ENCODE results near the gene TRABD2B.

The TRABD2B gene

DNA sequence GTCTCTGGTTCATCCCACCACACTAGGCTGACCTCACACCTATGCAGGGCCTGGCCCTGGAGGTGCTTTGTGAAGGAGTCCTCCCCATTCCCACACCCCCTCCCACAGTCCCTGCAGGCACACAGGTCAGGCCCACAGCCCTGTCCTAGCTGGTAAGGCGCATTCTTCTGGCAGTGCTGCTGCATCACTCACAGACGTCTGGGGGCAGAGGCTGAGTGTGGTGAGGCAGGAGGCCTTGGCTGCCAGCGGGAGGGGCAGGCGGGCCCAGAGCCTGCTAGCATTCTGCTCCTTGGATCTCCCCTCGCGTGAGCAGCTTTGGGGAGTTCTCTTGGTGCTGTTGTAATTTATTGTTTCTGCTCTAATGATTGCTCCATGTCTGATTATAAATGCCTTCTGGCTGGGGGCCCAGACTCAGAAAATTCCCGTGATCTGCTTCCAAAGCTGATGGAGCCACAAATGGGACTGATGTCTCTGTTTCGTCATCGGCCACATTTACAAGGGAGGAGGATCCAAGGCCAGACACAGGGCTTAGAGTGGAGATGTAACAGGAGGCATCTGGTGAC lies 62.9 kb downstream of the TRABD2B start:
- no peak for TF ChIP-seq ZFX (IDR thresholded peaks at IDR 0.05)
- TF ChIP-seq, protein P1, sequence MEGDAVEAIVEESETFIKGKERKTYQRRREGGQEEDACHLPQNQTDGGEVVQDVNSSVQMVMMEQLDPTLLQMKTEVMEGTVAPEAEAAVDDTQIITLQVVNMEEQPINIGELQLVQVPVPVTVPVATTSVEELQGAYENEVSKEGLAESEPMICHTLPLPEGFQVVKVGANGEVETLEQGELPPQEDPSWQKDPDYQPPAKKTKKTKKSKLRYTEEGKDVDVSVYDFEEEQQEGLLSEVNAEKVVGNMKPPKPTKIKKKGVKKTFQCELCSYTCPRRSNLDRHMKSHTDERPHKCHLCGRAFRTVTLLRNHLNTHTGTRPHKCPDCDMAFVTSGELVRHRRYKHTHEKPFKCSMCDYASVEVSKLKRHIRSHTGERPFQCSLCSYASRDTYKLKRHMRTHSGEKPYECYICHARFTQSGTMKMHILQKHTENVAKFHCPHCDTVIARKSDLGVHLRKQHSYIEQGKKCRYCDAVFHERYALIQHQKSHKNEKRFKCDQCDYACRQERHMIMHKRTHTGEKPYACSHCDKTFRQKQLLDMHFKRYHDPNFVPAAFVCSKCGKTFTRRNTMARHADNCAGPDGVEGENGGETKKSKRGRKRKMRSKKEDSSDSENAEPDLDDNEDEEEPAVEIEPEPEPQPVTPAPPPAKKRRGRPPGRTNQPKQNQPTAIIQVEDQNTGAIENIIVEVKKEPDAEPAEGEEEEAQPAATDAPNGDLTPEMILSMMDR (conservative IDR thresholded peaks at IDR 0.05), result no peak
- H3K27ac ChIP-seq, result no peak overlapping the region

DNA sequence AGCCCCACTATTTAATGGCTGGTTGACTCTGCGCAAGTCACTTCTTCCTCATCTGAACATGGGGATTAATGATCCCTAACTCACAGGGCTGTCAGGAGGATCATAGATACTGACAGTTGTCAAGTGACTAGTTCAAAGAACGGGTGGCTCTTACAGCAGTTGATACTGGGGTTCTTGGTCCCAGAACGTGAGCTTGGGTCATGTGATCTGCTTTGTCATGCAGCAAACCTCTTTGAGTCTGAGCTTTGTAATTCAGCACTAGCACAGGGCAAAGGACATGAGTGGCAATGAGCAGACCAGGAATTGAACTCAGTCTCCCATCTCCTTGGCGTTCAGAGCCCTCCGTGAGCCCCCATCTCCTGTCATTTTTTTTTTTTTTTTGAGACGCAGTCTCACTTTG lies 64.4 kb downstream of the TRABD2B start:
- no peak overlapping the region for H3K27ac ChIP-seq
- TF ChIP-seq ZFX (IDR thresholded peaks at IDR 0.05), result no peak
- TF ChIP-seq, protein P1 (conservative IDR thresholded peaks at IDR 0.05), result no peak

DNA sequence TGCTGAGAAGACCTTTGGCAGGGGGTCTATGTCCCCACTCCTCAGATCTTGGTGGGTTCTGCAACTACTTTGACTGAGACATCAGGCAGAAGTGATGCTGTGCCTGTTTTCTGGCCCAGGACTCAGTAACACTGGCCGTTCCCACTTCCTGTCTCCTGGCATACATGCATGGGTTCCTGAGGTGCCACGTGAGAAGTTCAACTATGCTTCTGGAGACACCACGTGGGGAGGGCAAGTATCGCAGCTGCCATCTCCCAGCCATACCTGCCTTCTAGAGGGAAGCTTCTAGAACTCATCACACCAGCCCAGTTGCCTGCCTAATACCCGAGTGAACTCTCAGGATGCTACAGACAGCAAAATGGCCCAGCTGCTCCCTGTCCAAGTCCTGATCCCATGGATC lies 65.8 kb downstream of the TRABD2B start:
- H3K27ac ChIP-seq, result no peak overlapping the region
- TF ChIP-seq, protein P1 (conservative IDR thresholded peaks at IDR 0.05), result no peak
- no peak for TF ChIP-seq ZFX (IDR thresholded peaks at IDR 0.05)

DNA sequence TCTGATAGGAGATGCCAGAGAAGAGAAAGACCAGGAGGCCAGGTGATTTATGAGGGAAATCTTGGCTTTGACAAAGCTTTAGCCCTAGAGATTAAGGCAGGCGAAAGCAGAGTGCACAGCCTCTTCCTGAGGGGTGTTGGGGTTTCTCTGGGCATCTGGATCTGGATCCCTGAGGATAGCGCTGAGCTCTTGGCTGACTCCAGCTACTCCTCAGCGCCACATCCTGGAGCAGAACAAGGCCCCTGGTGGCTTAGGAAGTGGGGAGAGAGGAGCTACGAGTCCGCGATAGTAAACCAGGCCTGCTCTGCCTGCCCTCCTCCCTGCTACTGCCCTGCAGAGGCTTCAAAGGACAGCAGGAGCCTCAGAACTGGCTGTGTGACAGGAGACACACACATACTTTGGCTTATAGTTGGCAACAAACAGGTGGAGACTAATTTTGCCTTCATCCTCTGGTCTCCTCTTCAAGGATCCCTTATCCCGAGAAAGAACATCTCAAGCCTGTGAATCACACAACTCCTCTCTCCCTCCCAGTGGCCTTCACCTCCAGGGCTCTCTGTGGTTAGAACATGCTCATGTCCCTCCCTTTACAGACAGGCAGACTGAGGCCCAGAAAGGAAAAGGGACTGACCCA lies 66.9 kb downstream of the TRABD2B start:
- TF ChIP-seq, protein P1 (conservative IDR thresholded peaks at IDR 0.05), result no peak
- TF ChIP-seq ZFX (IDR thresholded peaks at IDR 0.05), result no peak

DNA sequence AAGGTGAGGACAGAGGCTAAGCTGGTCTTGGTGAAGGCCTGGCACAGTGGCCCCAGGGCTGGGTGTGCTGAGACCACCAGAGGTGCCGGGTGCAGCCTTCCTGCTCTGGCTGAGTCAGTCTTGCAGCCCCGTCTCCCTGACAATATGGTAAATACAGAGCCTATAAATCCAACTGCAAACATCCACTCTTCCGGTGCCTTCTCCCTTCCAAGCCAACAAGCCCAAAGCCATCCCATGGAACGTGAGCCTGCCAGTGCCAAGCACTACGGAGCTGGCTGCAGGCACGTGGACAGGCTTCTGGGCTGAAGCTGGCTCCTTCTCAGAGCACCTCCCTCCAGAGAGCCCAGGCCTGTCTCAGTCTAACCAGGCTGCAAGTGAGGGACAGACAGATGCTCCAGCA lies 70.0 kb downstream of the TRABD2B start:
- TF ChIP-seq ZFX (IDR thresholded peaks at IDR 0.05), result no peak
- TF ChIP-seq, protein P1 (conservative IDR thresholded peaks at IDR 0.05), result no peak
- H3K27ac ChIP-seq, result peak overlapping the region; percentile 10; the same call in 1 of the 2 replicates

More for the DNA sequence above, 66.9 kb downstream of the TRABD2B start:
- no peak overlapping the region for H3K27ac ChIP-seq

DNA sequence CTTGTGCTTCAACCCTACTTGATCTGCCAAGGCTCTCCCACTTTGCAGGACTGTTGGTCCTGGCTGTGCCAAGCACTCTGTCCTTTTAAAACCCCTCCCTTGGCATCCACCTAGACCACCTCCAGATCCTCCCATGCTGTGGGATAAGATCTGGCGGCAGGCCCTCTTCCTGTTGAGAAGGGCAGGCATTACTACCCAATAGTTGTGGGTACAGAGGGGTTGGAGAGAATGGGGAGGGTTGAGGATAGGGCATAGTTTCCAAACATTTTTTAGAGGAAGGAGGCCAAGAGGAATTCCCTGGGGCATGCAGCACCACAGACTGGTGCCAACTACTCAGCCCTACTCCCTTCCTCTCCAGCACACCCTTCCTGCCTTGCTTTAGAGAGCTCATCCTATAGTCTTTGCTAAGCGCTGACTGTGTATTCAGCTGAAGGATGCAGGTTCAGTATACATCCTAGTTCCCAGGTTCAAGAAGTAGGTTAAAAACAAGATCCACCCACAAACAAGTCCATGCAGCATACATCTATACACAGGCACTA lies 70.7 kb downstream of the TRABD2B start:
- TF ChIP-seq ZFX (IDR thresholded peaks at IDR 0.05), result no peak
- TF ChIP-seq, protein P1 (conservative IDR thresholded peaks at IDR 0.05), result no peak
- H3K27ac ChIP-seq, result peak overlapping the region; percentile 10; the same call in 1 of the 2 replicates

DNA sequence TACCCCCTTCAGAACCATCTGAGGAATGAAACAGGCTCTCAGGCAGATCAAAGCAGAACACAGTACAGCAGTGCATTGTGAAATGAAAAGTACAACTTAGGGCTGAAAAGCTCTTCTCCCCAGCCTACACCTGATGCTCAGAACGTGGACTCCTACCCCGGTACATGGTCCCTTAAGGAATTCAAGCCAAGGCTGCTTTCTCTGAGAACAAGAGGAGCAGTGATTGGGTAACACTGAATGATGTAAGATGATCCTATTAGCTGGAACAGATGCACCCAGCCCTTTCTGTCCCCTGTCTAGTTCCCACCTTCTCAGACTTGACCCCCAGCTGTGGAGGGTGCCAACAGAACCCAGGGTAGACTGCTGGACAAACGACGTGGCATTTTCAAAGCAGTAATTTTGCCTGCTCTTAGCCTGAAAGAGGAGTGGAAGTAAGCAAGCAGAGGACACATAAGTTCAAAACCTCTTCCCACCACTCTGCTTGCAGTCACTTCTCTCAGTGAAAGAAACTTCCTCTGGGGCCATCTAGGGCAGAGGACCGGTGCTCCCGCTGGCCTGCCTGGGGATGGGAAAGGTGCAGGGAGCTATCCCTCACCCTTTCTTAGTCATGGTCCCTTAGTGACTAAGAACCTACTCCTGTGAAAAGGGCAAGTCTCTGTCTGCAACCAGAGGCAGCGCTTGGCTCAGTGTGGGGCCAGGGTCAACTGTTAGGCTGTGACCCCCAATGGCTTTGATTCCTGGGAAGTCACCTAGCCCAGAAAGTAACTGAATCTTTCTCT lies 72.7 kb downstream of the TRABD2B start:
- TF ChIP-seq ZFX (IDR thresholded peaks at IDR 0.05), result no peak
- TF ChIP-seq, protein P1 (conservative IDR thresholded peaks at IDR 0.05), result no peak
- H3K27ac ChIP-seq, result no peak overlapping the region

Measured in C4-2B (cell line).